GM21381 (cell line): ENCODE data around the gene CCDC201.

Experiments used
- ATAC-seq: cut with Tn5 transposase; IDR thresholded peaks from one replicate; pipeline ENCODE4 v1.9.1; 2021; ENCODE audit warnings: mild to moderate bottlenecking, moderate library complexity; ENCODE audit not compliant: unreplicated experiment

CCDC201 gene

GRCh38 chr7:45893996-45894664, 21.2 kb upstream of the CCDC201 start:
- ATAC-seq = no peak

GRCh38 chr7:45893374-45893995, 20.6 kb upstream of the CCDC201 start:
- no peak for ATAC-seq

GRCh38 chr7:45892407-45893035, 19.6 kb upstream of the CCDC201 start:
- no peak for ATAC-seq

- no peak for ATAC-seq
These were observed 18.9 kb upstream of the CCDC201 start for GRCh38 chr7:45891462-45892402.

GRCh38 chr7:45890902-45891461, 18.1 kb upstream of the CCDC201 start:
- no peak for ATAC-seq

- no peak for ATAC-seq
These were observed 17.4 kb upstream of the CCDC201 start for GRCh38 chr7:45890125-45890901.

- no peak for ATAC-seq
These were observed 16.6 kb upstream of the CCDC201 start for GRCh38 chr7:45889367-45890067.

- no peak for ATAC-seq
These were observed 16.1 kb upstream of the CCDC201 start for GRCh38 chr7:45888993-45889366.

- ATAC-seq = no peak
These were observed 15.5 kb upstream of the CCDC201 start, which contains the start of gene IGFBP1 for GRCh38 chr7:45888185-45888992. Gene IGFBP1 (plus strand): TSS chr7:45888488. CDS start chr7:45888653, 165 bp downstream.

- ATAC-seq = no peak
These were observed 14.2 kb upstream of the CCDC201 start for GRCh38 chr7:45886931-45887667.

GRCh38 chr7:45885264-45885882, 12.5 kb upstream of the CCDC201 start:
- no peak for ATAC-seq

- no peak for ATAC-seq
These were observed 11.3 kb upstream of the CCDC201 start for GRCh38 chr7:45884136-45884535.

GRCh38 chr7:45882465-45882810, 9.6 kb upstream of the CCDC201 start:
- no peak for ATAC-seq

GRCh38 chr7:45881759-45882464, 9.0 kb upstream of the CCDC201 start:
- ATAC-seq = no peak

GRCh38 chr7:45881280-45881758, 8.4 kb upstream of the CCDC201 start:
- no peak for ATAC-seq

- no peak for ATAC-seq
These were observed 7.6 kb upstream of the CCDC201 start for GRCh38 chr7:45880433-45880860.
